ENCODE measurements around the gene AKAP7.
"Not testable (repeated sequence)": the region's sequence is repeated elsewhere in the genome, so short reads cannot be mapped to it uniquely, and the experiment has no call there.

Gene AKAP7

GRCh38 chr6:131258816-131259476 is 123.7 kb downstream of the AKAP7 start:
- H3K36me3 ChIP-seq (ENCODE audit: insufficient read depth, insufficient read length, low read length) = no peaks in the 10 kb centered on the region
- no peak for TF ChIP-seq ZNF274 (IDR thresholded peaks at IDR 0.05; ENCODE audit: low read depth, low read length)
- no peak for TF ChIP-seq SUZ12 (IDR thresholded peaks at IDR 0.05; ENCODE audit: extremely low read depth, insufficient read depth, insufficient read length)
- TF ChIP-seq YY1 (IDR thresholded peaks at IDR 0.05; ENCODE audit: insufficient read depth, insufficient read length) = no peak
- DNase-seq (ENCODE audit: low read depth, low spot score) = no peak
- no peak overlapping the region for H3K4me3 ChIP-seq (ENCODE audit: insufficient read length, low read depth)
- H3K9ac ChIP-seq (ENCODE audit: insufficient read length, low read depth) = no peak overlapping the region
- 0 out of 2 replicates have a peak, but pooled peaks cover 8% of the 10 kb centered on the region for H3K9me3 ChIP-seq (ENCODE audit: insufficient read depth, low read length)
- no peaks in the 10 kb centered on the region for H3K27me3 ChIP-seq (ENCODE audit: insufficient read depth, insufficient read length)
- H3K4me1 ChIP-seq (ENCODE audit: insufficient read depth, insufficient read length) = no peaks in the 10 kb centered on the region

GRCh38 chr6:131260960-131261359 is 125.7 kb downstream of the AKAP7 start:
- DNase-seq (ENCODE audit: low read depth, low spot score); H3K9me3 ChIP-seq (ENCODE audit: insufficient read depth, low read length); H3K9ac ChIP-seq (ENCODE audit: insufficient read length, low read depth); H3K4me1 ChIP-seq (ENCODE audit: insufficient read depth, insufficient read length); H3K36me3 ChIP-seq (ENCODE audit: insufficient read depth, insufficient read length, low read length); H3K27me3 ChIP-seq (ENCODE audit: insufficient read depth, insufficient read length); H3K4me3 ChIP-seq (ENCODE audit: insufficient read length, low read depth): not testable (repeated sequence)

DNA sequence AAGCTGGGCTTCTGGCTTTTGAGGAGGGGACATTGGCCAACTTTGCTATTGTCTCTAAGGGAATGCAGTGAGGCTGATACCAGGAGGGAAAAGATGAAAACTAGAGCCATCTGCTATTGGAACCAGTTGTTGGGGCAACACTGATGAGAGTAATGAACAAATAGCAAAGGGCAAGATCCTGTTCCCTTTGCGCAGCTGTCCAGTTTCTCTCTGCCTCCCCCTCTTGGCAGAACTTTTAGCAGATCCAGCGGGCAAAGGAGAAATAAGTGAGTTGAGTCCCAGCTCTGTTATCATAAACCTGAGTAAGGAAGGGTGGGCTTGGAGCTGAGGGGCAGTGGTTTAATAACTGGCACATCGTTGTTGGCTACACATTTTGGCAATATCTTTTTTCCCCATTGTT is 126.8 kb downstream of the AKAP7 start:
- no peak for TF ChIP-seq YY1 (IDR thresholded peaks at IDR 0.05; ENCODE audit: insufficient read depth, insufficient read length)
- TF ChIP-seq ZNF274 (IDR thresholded peaks at IDR 0.05; ENCODE audit: low read depth, low read length) = no peak
- no peak for TF ChIP-seq SUZ12 (IDR thresholded peaks at IDR 0.05; ENCODE audit: extremely low read depth, insufficient read depth, insufficient read length)
- Histone ChIP-seq H3K36me3 (ENCODE audit: insufficient read depth, insufficient read length, low read length) (no peaks in the 10 kb centered on the region), H3K9ac (ENCODE audit: insufficient read length, low read depth) (no peak overlapping the region), H3K27me3 (ENCODE audit: insufficient read depth, insufficient read length) (no peaks in the 10 kb centered on the region), H3K4me3 (ENCODE audit: insufficient read length, low read depth) (no peak overlapping the region), H3K9me3 (ENCODE audit: insufficient read depth, low read length) (0 out of 2 replicates have a peak, but pooled peaks cover 8% of the 10 kb centered on the region), H3K4me1 (ENCODE audit: insufficient read depth, insufficient read length) (no peaks in the 10 kb centered on the region)
- no peak for DNase-seq (ENCODE audit: low read depth, low spot score)

DNA sequence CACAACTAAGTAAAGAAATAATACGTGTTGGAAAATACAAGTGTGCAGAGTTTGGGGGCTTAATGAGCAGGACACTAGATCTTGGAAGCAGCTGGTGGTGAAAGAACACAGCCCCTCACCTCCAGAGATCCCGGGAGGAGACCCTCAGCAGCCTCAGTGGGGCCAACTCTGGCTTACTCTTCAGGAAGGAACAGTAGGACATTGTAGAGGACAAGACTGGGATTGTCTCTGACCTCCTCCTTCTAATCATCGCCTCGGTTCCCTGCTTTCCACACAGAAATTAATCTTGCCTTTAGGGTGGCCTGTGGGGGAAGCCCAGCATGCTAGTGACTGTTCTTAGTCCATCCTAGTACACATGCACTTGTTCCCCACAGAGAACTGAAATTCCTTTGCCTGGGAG is 130.7 kb downstream of the AKAP7 start:
- DNase-seq (ENCODE audit: low read depth, low spot score) = no peak
- Histone ChIP-seq H3K27me3 (ENCODE audit: insufficient read depth, insufficient read length) (no peaks in the 10 kb centered on the region), H3K9me3 (ENCODE audit: insufficient read depth, low read length) (peaks cover 19% of the 10 kb centered on the region), H3K9ac (ENCODE audit: insufficient read length, low read depth) (no peak overlapping the region), H3K4me1 (ENCODE audit: insufficient read depth, insufficient read length) (no peaks in the 10 kb centered on the region), H3K4me3 (ENCODE audit: insufficient read length, low read depth) (no peak overlapping the region), H3K36me3 (ENCODE audit: insufficient read depth, insufficient read length, low read length) (no peaks in the 10 kb centered on the region)
- no peak for TF ChIP-seq ZNF274 (IDR thresholded peaks at IDR 0.05; ENCODE audit: low read depth, low read length)
- TF ChIP-seq YY1 (IDR thresholded peaks at IDR 0.05; ENCODE audit: insufficient read depth, insufficient read length) = no peak
- no peak for TF ChIP-seq SUZ12 (IDR thresholded peaks at IDR 0.05; ENCODE audit: extremely low read depth, insufficient read depth, insufficient read length)

- TF ChIP-seq SUZ12 (IDR thresholded peaks at IDR 0.05; ENCODE audit: extremely low read depth, insufficient read depth, insufficient read length) (no peak), YY1 (IDR thresholded peaks at IDR 0.05; ENCODE audit: insufficient read depth, insufficient read length) (no peak)
- Histone ChIP-seq H3K4me1 (ENCODE audit: insufficient read depth, insufficient read length) (no peaks in the 10 kb centered on the region), H3K27me3 (ENCODE audit: insufficient read depth, insufficient read length) (no peaks in the 10 kb centered on the region)
These were observed 133.0 kb downstream of the AKAP7 start for GRCh38 chr6:131268303-131268702.

DNA sequence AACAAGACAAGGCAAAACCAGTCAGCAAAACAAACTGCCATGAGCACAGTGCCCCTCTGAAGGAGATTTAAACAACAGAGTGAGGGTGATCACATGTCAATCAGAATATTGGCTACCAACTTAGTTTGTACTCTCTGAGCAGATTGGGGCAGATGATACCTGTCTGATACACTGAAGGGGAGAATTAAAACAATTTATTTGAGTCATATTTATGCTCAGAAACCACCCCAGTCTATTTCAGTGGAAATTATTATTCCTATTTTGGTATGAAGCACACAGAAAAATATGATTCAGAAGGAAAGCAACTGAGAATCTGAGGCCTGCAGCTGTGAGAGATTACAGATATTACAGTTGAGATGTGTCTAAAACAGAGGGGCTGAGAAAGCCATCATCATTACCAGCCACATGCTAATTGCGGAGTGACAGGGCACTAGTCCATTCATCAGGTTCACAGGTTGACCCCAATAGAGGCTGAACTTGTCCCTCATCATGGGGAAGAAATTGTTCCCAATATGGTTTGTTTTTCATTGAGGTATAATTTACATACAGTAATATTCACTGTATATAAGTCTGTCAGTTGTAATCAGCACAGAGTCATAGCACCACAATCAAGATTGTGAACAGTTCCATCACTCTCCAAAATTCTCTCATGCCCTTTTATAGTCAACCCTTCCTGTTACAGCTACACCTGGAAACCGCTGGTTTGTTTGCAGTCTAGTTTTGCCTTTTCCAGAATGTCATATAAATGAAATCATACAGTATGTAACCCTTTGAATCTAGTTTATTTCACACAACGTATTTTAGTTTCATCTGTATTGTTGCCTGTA is 134.5 kb downstream of the AKAP7 start:
- TF ChIP-seq ZNF274 (IDR thresholded peaks at IDR 0.05; ENCODE audit: low read depth, low read length) (no peak), YY1 (IDR thresholded peaks at IDR 0.05; ENCODE audit: insufficient read depth, insufficient read length) (no peak), SUZ12 (IDR thresholded peaks at IDR 0.05; ENCODE audit: extremely low read depth, insufficient read depth, insufficient read length) (no peak)
- H3K27me3 ChIP-seq (ENCODE audit: insufficient read depth, insufficient read length) = no peaks in the 10 kb centered on the region
- H3K36me3 ChIP-seq (ENCODE audit: insufficient read depth, insufficient read length, low read length) = no peaks in the 10 kb centered on the region
- peaks cover 18% of the 10 kb centered on the region for H3K9me3 ChIP-seq (ENCODE audit: insufficient read depth, low read length)
- H3K4me3 ChIP-seq (ENCODE audit: insufficient read length, low read depth) = no peak overlapping the region
- H3K4me1 ChIP-seq (ENCODE audit: insufficient read depth, insufficient read length) = no peaks in the 10 kb centered on the region
- no peak for DNase-seq (ENCODE audit: low read depth, low spot score)
- H3K9ac ChIP-seq (ENCODE audit: insufficient read length, low read depth) = no peak overlapping the region

More at GRCh38 chr6:131268303-131268702, 133.0 kb downstream of the AKAP7 start:
- H3K4me3 ChIP-seq (ENCODE audit: insufficient read length, low read depth) = no peak overlapping the region
- no peaks in the 10 kb centered on the region for H3K36me3 ChIP-seq (ENCODE audit: insufficient read depth, insufficient read length, low read length)
- H3K9ac ChIP-seq (ENCODE audit: insufficient read length, low read depth) = no peak overlapping the region
- peaks cover 18% of the 10 kb centered on the region for H3K9me3 ChIP-seq (ENCODE audit: insufficient read depth, low read length)
- DNase-seq (ENCODE audit: low read depth, low spot score) = no peak

GRCh38 chr6:131270534-131270933 is 135.3 kb downstream of the AKAP7 start:
- Histone ChIP-seq H3K4me3 (ENCODE audit: insufficient read length, low read depth) (no peak overlapping the region), H3K27me3 (ENCODE audit: insufficient read depth, insufficient read length) (no peaks in the 10 kb centered on the region), H3K9ac (ENCODE audit: insufficient read length, low read depth) (no peak overlapping the region), H3K4me1 (ENCODE audit: insufficient read depth, insufficient read length) (no peaks in the 10 kb centered on the region), H3K9me3 (ENCODE audit: insufficient read depth, low read length) (peaks cover 18% of the 10 kb centered on the region), H3K36me3 (ENCODE audit: insufficient read depth, insufficient read length, low read length) (no peaks in the 10 kb centered on the region)
- no peak for DNase-seq (ENCODE audit: low read depth, low spot score)
- no peak for TF ChIP-seq YY1 (IDR thresholded peaks at IDR 0.05; ENCODE audit: insufficient read depth, insufficient read length)
- TF ChIP-seq SUZ12 (IDR thresholded peaks at IDR 0.05; ENCODE audit: extremely low read depth, insufficient read depth, insufficient read length) = no peak
- no peak for TF ChIP-seq ZNF274 (IDR thresholded peaks at IDR 0.05; ENCODE audit: low read depth, low read length)
